ENCODE results near the gene UBXN11. TPM values are rescaled to one million over a fixed set of nuclear protein-coding genes. Genes with fewer than 3 reads are reported as not detected.

UBXN11 gene
- total RNA-seq, 2 donors from 2014 or later, result 13.2 to 18.1 TPM

DNA sequence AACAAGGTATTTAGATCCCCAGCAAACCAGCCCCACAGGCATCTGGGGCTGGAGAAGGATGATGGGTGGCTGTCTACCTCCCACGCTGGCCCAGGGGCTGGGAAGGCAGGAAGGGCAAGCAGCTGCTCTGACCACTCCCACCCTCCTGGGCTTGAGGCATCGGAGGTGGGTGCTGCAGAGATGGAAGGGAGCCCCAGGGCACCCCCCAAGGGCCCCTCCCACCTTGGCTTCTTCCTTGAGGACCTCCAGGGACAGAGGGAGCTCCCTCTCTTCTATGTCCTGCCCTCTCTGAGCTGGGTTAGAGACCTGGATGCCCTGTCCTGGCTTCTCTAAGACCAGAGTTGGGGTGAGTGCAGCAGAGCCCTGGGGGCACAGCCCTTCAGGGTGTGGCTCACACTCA is 14.5 kb upstream of the UBXN11 start:
- Histone ChIP-seq H3K4me3 (no peak overlapping the region), H3K36me3 (no peaks in the 10 kb centered on the region), H3K4me1 (replicated peaks) (no peaks in the 10 kb centered on the region), H3K9me3 (no peaks in the 10 kb centered on the region), H3K27me3 (replicated peaks; ENCODE audit: insufficient read depth) (no peaks in the 10 kb centered on the region), H3K27ac (no peak overlapping the region)
- intact Hi-C loops (cut with DNase I), result loop anchor here (2.0 to 5.0 kb wide), 3 partner anchors 46 to 209 kb away; partner anchors contain the start of genes C1orf232, PDIK1L and ZNF593
- TF ChIP-seq POLR2AphosphoS5 (IDR thresholded peaks at IDR 0.05) (no peak), POLR2A (IDR thresholded peaks at IDR 0.05) (no peak), CTCF (IDR thresholded peaks at IDR 0.05) (no peak)
- DNase-seq (ENCODE audit: low spot score), result no peak
- 88% methylated on average over 2 of the region's 2 CpGs for WGBS

- H3K27me3 ChIP-seq (replicated peaks; ENCODE audit: insufficient read depth), result no peaks in the 10 kb centered on the region
- H3K4me1 ChIP-seq (replicated peaks), result no peaks in the 10 kb centered on the region
- no peak overlapping the region for H3K4me3 ChIP-seq
- TF ChIP-seq POLR2A (IDR thresholded peaks at IDR 0.05) (no peak), POLR2AphosphoS5 (IDR thresholded peaks at IDR 0.05) (no peak), CTCF (IDR thresholded peaks at IDR 0.05) (no peak)
- intact Hi-C loops (cut with DNase I), result no loop called here
- 82% methylated on average over 9 of the region's 9 CpGs for WGBS
- no peaks in the 10 kb centered on the region for H3K36me3 ChIP-seq
- no peaks in the 10 kb centered on the region for H3K9me3 ChIP-seq
- DNase-seq (ENCODE audit: low spot score), result no peak
- no peak overlapping the region for H3K27ac ChIP-seq
Measured at GRCh38 chr1:26318338-26319064, 12.1 kb upstream of the UBXN11 start.

DNA sequence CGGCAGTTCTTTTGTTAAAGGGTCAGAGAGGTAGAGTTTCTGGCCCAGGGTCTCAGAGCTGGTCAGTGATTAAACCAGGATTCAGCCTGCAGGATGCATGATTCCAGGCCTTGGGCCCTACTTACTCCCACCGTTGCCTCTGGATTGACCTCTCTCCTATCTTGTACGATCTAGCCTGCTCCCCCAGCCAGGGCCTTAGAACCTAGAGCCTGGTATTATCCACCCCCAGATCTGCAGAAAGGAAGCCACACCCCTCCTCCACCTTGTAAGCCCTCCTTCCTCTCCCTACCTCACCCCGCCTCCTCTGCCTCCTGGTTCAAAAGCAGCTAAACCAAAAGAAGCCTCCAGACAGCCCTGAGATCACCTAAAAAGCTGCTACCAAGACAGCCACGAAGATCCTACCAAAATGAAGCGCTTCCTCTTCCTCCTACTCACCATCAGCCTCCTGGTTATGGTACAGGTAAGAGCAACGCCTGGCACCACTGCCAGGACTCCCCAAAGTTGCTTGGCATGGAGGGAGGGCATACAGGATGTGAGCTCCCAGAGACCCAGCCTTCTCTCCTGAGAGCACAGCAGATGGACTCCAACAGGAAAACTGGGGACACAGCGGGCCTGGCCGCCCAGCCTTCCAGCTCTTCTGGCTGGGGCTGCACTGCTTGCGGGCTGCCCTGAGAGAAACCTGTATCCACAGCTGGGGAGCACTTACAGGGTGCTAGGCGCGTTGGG is 11.3 kb upstream of the UBXN11 start, which contains the start of gene CD52:
Gene CD52 (plus strand): TSS at position 347 of the 726 bp plus-strand sequence. CDS start 60 bp downstream, at position 407.
- TF ChIP-seq POLR2AphosphoS5 (IDR thresholded peaks at IDR 0.05) (no peak), CTCF (IDR thresholded peaks at IDR 0.05) (no peak), POLR2A (IDR thresholded peaks at IDR 0.05) (no peak)
- Histone ChIP-seq H3K27me3 (replicated peaks; ENCODE audit: insufficient read depth) (no peaks in the 10 kb centered on the region), H3K4me3 (no peak within 1 kb of the TSS), H3K27ac (no peak within 1 kb of the TSS), H3K9me3 (no peaks in the 10 kb centered on the region), H3K36me3 (no peaks in the 10 kb centered on the region), H3K4me1 (replicated peaks) (no peaks in the 10 kb centered on the region)
- intact Hi-C loops (cut with DNase I), result no loop called here
- WGBS, result 67% methylated on average over 12 of the region's 12 CpGs
- DNase-seq (ENCODE audit: low spot score), result no peak

GRCh38 chr1:26317146-26317545 is 10.7 kb upstream of the UBXN11 start:
- intact Hi-C loops (cut with DNase I), result no loop called here
- Histone ChIP-seq H3K4me1 (replicated peaks) (no peaks in the 10 kb centered on the region), H3K27ac (no peak overlapping the region), H3K27me3 (replicated peaks; ENCODE audit: insufficient read depth) (no peaks in the 10 kb centered on the region), H3K4me3 (no peak overlapping the region), H3K9me3 (no peaks in the 10 kb centered on the region), H3K36me3 (no peaks in the 10 kb centered on the region)
- DNase-seq (ENCODE audit: low spot score), result no peak
- 88% methylated on average over 2 of the region's 2 CpGs for WGBS
- TF ChIP-seq POLR2A (IDR thresholded peaks at IDR 0.05) (no peak), POLR2AphosphoS5 (IDR thresholded peaks at IDR 0.05) (no peak), CTCF (IDR thresholded peaks at IDR 0.05) (no peak)
